H1 (cell line): ENCODE results near the gene MAML3. TPM values are rescaled to one million over a fixed set of nuclear protein-coding genes. Genes with fewer than 3 reads are reported as not detected.

ENCODE experiments used
- CTCF ChIA-PET: fragments of 300-600 bp; sonication (Branson Sonifier 250); formaldehyde crosslinking; loops from one replicate; lab custom pipeline; 2021; ENCODE audit not compliant: partially characterized antibody; lab: Charles Lee
- POLR2A ChIA-PET: fragments of 300-600 bp; sonication (Branson Sonifier 250); formaldehyde crosslinking; loops from one replicate; lab custom pipeline; 2021; ENCODE audit warnings: inconsistent platforms; ENCODE audit not compliant: partially characterized antibody; lab: Charles Lee
- DNase-seq, 2 experiments: peaks; one replicate each; pipeline versions ENCODE4 v3.0.0 to v3.0.0-alpha.2; 2010 to 2022; ENCODE audit warnings: low spot score in 2 of 2, low read depth in 1 of 2, mixed read lengths in 1 of 2
- FAIRE-seq: peaks from 2 replicates; lab custom pipeline; 2011; peaks lifted over from hg19 to GRCh38; lab: Jason Lieb, UNC
- H2AFZ ChIP-seq: 2 replicates; pipeline ENCODE4 v1.8.1; 2012; ENCODE audit warnings: low read length, inconsistent platforms
- H2AK5ac ChIP-seq: 2 replicates; pipeline ENCODE4 v1.6.1; 2013; ENCODE audit warnings: low read depth, low read length
- H2BK120ac ChIP-seq: replicated peaks from 2 replicates; pipeline ENCODE3; 2013; ENCODE audit warnings: low read depth, low read length, inconsistent platforms
- H2BK12ac ChIP-seq: 2 replicates; pipeline ENCODE4 v1.6.1; 2013; ENCODE audit warnings: low read depth, low read length
- H2BK15ac ChIP-seq: 2 replicates; pipeline ENCODE4 v1.6.1; 2013; ENCODE audit warnings: low read length
- H2BK20ac ChIP-seq: 2 replicates; pipeline ENCODE4 v1.6.1; 2013; ENCODE audit warnings: low read length
- H2BK5ac ChIP-seq: 2 replicates; pipeline ENCODE4 v1.6.1; 2013; ENCODE audit warnings: low read depth, low read length
- H3K14ac ChIP-seq: 2 replicates; pipeline ENCODE4 v1.6.1; 2013; ENCODE audit warnings: inconsistent platforms; ENCODE audit not compliant: insufficient read length
- H3K18ac ChIP-seq: 2 replicates; pipeline ENCODE4 v1.6.1; 2013; ENCODE audit warnings: low read length; ENCODE audit errors: extremely low read depth
- H3K23ac ChIP-seq: 2 replicates; pipeline ENCODE4 v1.6.1; 2013; ENCODE audit warnings: inconsistent platforms; ENCODE audit not compliant: insufficient read length
- H3K23me2 ChIP-seq: 2 replicates; pipeline ENCODE4 v1.6.1; 2013; ENCODE audit warnings: low read depth, low read length
- H3K27ac ChIP-seq: 2 replicates; pipeline ENCODE4 v1.6.1; 2011; ENCODE audit warnings: low read depth, low read length, inconsistent platforms
- H3K27me3 ChIP-seq, 4 experiments: replicated peaks in 1 of 4; 1 replicate in 1 of 4; 2 replicates in 3 of 4; pipeline versions ENCODE4 v1.6.1 to v1.8.1; 2011 to 2013; ENCODE audit warnings: low read length in 3 of 4, mild to moderate bottlenecking in 3 of 4, inconsistent platforms in 2 of 4, mixed read lengths in 2 of 4, moderate library complexity in 1 of 4; ENCODE audit not compliant: control insufficient read depth in 3 of 4, insufficient read depth in 3 of 4; ENCODE audit errors: extremely low read depth in 1 of 4
- H3K36me3 ChIP-seq, 4 experiments: 2 replicates each; pipeline versions ENCODE4 v1.6.1 to v1.8.1; 2011 to 2013; ENCODE audit warnings: mild to moderate bottlenecking in 4 of 4, low read length in 3 of 4, moderate library complexity in 2 of 4, control low read depth in 1 of 4, inconsistent platforms in 1 of 4; ENCODE audit not compliant: insufficient read depth in 4 of 4, control insufficient read depth in 2 of 4
- H3K4ac ChIP-seq: replicated peaks from 2 replicates; pipeline ENCODE3; 2013; ENCODE audit warnings: low read length, low read depth, mixed read lengths, inconsistent platforms; ENCODE audit not compliant: insufficient read length
- H3K4me1 ChIP-seq, 4 experiments: replicated peaks in 1 of 4; 1 replicate in 1 of 4; 2 replicates in 3 of 4; pipeline versions ENCODE4 v1.6.1 to v1.8.1; 2011 to 2013; ENCODE audit warnings: low read length in 3 of 4, inconsistent platforms in 2 of 4, mixed read lengths in 1 of 4; ENCODE audit not compliant: insufficient read depth in 4 of 4, control insufficient read depth in 3 of 4
- H3K4me2 ChIP-seq, 2 experiments: 2 replicates each; pipeline versions ENCODE4 v1.6.1 to v1.8.1; 2011 to 2013; ENCODE audit warnings: low read depth in 2 of 2, low read length in 2 of 2, control low read depth in 1 of 2, inconsistent platforms in 1 of 2, mild to moderate bottlenecking in 1 of 2; ENCODE audit not compliant: insufficient read depth in 1 of 2
- H3K4me3 ChIP-seq, 4 experiments: fragments of 200-600, 300-600 bp in 1 of 4; sonication (generic), shearing (Covaris generic), sonication (Bioruptor Twin) in 1 of 4; 2 replicates each; pipeline versions ENCODE4 v1.5.1 to v1.8.1; 2011 to 2016; ENCODE audit warnings: low read length in 4 of 4, low read depth in 3 of 4, control low read depth in 2 of 4, inconsistent platforms in 2 of 4, mild to moderate bottlenecking in 2 of 4, mixed read lengths in 1 of 4, moderate library complexity in 1 of 4; ENCODE audit not compliant: insufficient read depth in 2 of 4; ENCODE audit errors: extremely low read depth in 1 of 4
- H3K56ac ChIP-seq: replicated peaks from 2 replicates; pipeline ENCODE3; 2013; ENCODE audit warnings: low read depth, mild to moderate bottlenecking, mixed read lengths, low read length, inconsistent platforms; ENCODE audit not compliant: insufficient read length
- H3K79me1 ChIP-seq: 2 replicates; pipeline ENCODE4 v1.6.1; 2013; ENCODE audit warnings: low read depth, low read length, control low read depth
- H3K79me2 ChIP-seq, 2 experiments: 2 replicates each; pipeline versions ENCODE4 v1.6.1 to v1.8.1; 2012 to 2013; ENCODE audit warnings: low read length in 2 of 2, mild to moderate bottlenecking in 2 of 2, inconsistent platforms in 1 of 2; ENCODE audit not compliant: insufficient read depth in 2 of 2, control insufficient read depth in 1 of 2
- H3K9ac ChIP-seq, 4 experiments: replicated peaks in 1 of 4; 1 replicate in 1 of 4; 2 replicates in 3 of 4; pipeline versions ENCODE4 v1.6.1 to v1.8.1; 2011 to 2013; ENCODE audit warnings: low read depth in 3 of 4, low read length in 3 of 4, control low read depth in 2 of 4, mild to moderate bottlenecking in 2 of 4, moderate library complexity in 2 of 4, inconsistent platforms in 1 of 4; ENCODE audit errors: extremely low read depth in 1 of 4
- H3K9me3 ChIP-seq, 2 experiments: 2 replicates each; pipeline versions ENCODE4 v1.6.1 to v1.8.1; 2012 to 2013; ENCODE audit warnings: mild to moderate bottlenecking in 2 of 2, moderate library complexity in 2 of 2, control low read depth in 1 of 2, inconsistent platforms in 1 of 2, low read depth in 1 of 2, low read length in 1 of 2, mixed read lengths in 1 of 2; ENCODE audit not compliant: insufficient read depth in 2 of 2
- H4K20me1 ChIP-seq, 2 experiments: replicated peaks in 1 of 2; 2 replicates each; pipeline versions ENCODE3 to v1.8.1; 2011 to 2013; ENCODE audit warnings: inconsistent platforms in 2 of 2, low read length in 2 of 2, mild to moderate bottlenecking in 1 of 2; ENCODE audit not compliant: insufficient read depth in 2 of 2, control insufficient read depth in 1 of 2
- H4K5ac ChIP-seq: 2 replicates; pipeline ENCODE4 v1.6.1; 2013; ENCODE audit warnings: low read length, low read depth, mixed read lengths, inconsistent platforms; ENCODE audit not compliant: insufficient read length
- H4K8ac ChIP-seq: 2 replicates; pipeline ENCODE4 v1.8.0; 2013; ENCODE audit warnings: mild to moderate bottlenecking, moderate library complexity, low read length, inconsistent platforms; ENCODE audit not compliant: insufficient read depth; ENCODE audit errors: extremely low read depth
- H4K91ac ChIP-seq: replicated peaks from 2 replicates; pipeline ENCODE3; 2013; ENCODE audit warnings: low read length, mixed read lengths, inconsistent platforms; ENCODE audit not compliant: insufficient read length
- CBX5 ChIP-seq: fragments of 300-800, 300-1000 bp; sonication (generic); IDR thresholded peaks from 2 replicates; pipeline ENCODE4 v1.7.1; 2016; ENCODE audit warnings: antibody characterized with exemption, low read length, low read depth
- CTCF ChIP-seq, 3 experiments: IDR thresholded peaks; 1 replicate in 2 of 3; 2 replicates in 1 of 3; pipeline versions ENCODE4 v1.5.1 to v1.6.1; 2011; ENCODE audit warnings: low read length in 3 of 3, mild to moderate bottlenecking in 3 of 3, inconsistent platforms in 2 of 3, low read depth in 1 of 3, moderate library complexity in 1 of 3; ENCODE audit not compliant: insufficient read depth in 1 of 3; ENCODE audit errors: control extremely low read depth in 1 of 3
- GABPA ChIP-seq: IDR thresholded peaks from 2 replicates; pipeline ENCODE4 v1.6.1; 2011; ENCODE audit warnings: mild to moderate bottlenecking, low read length, moderate library complexity, borderline replicate concordance; ENCODE audit not compliant: insufficient read depth
- JUND ChIP-seq: IDR thresholded peaks from 2 replicates; pipeline ENCODE4 v1.6.1; 2011; ENCODE audit warnings: mild to moderate bottlenecking, improper control_type of control experiment, low read length
- KDM1A ChIP-seq: fragments of 200-600, 300-600 bp; sonication (generic); IDR thresholded peaks from 2 replicates; pipeline ENCODE4 v1.7.1; 2016; ENCODE audit warnings: mild to moderate bottlenecking, low read length, borderline replicate concordance
- KDM4A ChIP-seq: IDR thresholded peaks from one replicate; pipeline ENCODE4 v1.7.1; 2012; ENCODE audit warnings: low read depth, mild to moderate bottlenecking, moderate library complexity, low read length, inconsistent platforms; ENCODE audit not compliant: severe bottlenecking
- KDM5A ChIP-seq: fragments of 200-600 bp; IDR thresholded peaks from 2 replicates; pipeline ENCODE4 v1.7.1; 2012; ENCODE audit warnings: mild to moderate bottlenecking, low read length, inconsistent platforms, mixed read lengths
- WGBS, 2 experiments: shearing (Covaris generic) in 1 of 2; methylation state at CpG; one replicate each; pipeline versions ENCODE4 v1.1.6 to v1.1.7; 2013 to 2015; ENCODE audit warnings: low lambda C conversion rate in 2 of 2, mixed read lengths in 2 of 2, inconsistent platforms in 1 of 2, low coverage in 1 of 2, missing lambda C conversion rate in 1 of 2; ENCODE audit not compliant: insufficient replicate concordance in 2 of 2, insufficient coverage in 1 of 2, insufficient read length in 1 of 2; ENCODE audit errors: extremely low coverage in 1 of 2, missing lambda C conversion rate in 1 of 2; 5-methylcytosine and 5-hydroxymethylcytosine counted together
- polyA plus RNA-seq, 7 experiments: library from polyadenylated mRNA; depleted of rRNA in 3 of 7; stranded (reverse) in 5 of 7; unstranded in 2 of 7; fragments of >200 nt in 5 of 7; fragments of 200-250 nt in 2 of 7; gene quantifications; 1 replicate in 5 of 7; 2 replicates in 1 of 7; 4 replicates in 1 of 7; pipeline versions ENCODE4 v1.2.1 to v1.2.3, GENCODE V29; 2011 to 2013; ENCODE audit warnings: missing spikeins in 2 of 7, mixed read lengths in 2 of 7
- total RNA-seq: library from RNA; stranded (reverse); fragmentation: NEBNext Ultra II Directional; extraction: Animal tissue kit (Norgen Biotek cat#: 25700); gene quantifications from 2 replicates; pipeline ENCODE4 v1.2.1, GENCODE V29; 2021

The MAML3 gene
- total and polyA plus RNA-seq, 2 of the 8 experiments (the other 6 are each of a cell fraction or from before 2014, with no cell fraction given): 2.1 to 5.7 TPM

GRCh38 chr4:140080883-140081282 lies 73.1 kb downstream of the MAML3 start:
- no peaks in the 10 kb centered on the region for H4K20me1 ChIP-seq
- no peak overlapping the region for H3K56ac ChIP-seq
- H3K27ac ChIP-seq: no peak overlapping the region
- DNase-seq: no peak
- TF ChIP-seq JUND: no peak
- no peak for TF ChIP-seq KDM4A
- no peak for TF ChIP-seq CBX5
- TF ChIP-seq KDM5A: no peak
- no peak for TF ChIP-seq GABPA
- TF ChIP-seq CTCF (IDR thresholded peaks at IDR 0.05; ENCODE audit: control extremely low read depth in 1 of 3, insufficient read depth in 1 of 3, low read depth in 1 of 3, low read length in 3 of 3): no peak
- TF ChIP-seq KDM1A: no peak
- ChIA-PET CTCF (interaction anchor here (1.3 kb wide), 1 partner anchor 28 kb away, joined by 3 read pairs; no protein-coding TSS in a partner anchor), POLR2A (no interaction called here)
- no peaks in the 10 kb centered on the region for H3K79me1 ChIP-seq
- no peak overlapping the region for H2BK12ac ChIP-seq
- H2AFZ ChIP-seq: no peak overlapping the region
- no peak overlapping the region for H4K5ac ChIP-seq
- H3K4me3 ChIP-seq: no peak overlapping the region
- no peaks in the 10 kb centered on the region for H3K23me2 ChIP-seq
- H3K4ac ChIP-seq: no peak overlapping the region
- H4K91ac ChIP-seq: no peak overlapping the region
- no peak overlapping the region for H3K23ac ChIP-seq
- no peak overlapping the region for H2BK120ac ChIP-seq
- peaks cover 1 to 20% (median 12%) of the 10 kb centered on the region in 4 experiments; a peak in 5 of 7 replicates for H3K4me1 ChIP-seq
- H3K14ac ChIP-seq: no peak overlapping the region
- no peak overlapping the region for H3K9ac ChIP-seq
- no peaks in the 10 kb centered on the region for H3K27me3 ChIP-seq
- no peak overlapping the region for H4K8ac ChIP-seq
- H3K18ac ChIP-seq: no peak overlapping the region
- no peak overlapping the region for H2BK15ac ChIP-seq
- 85% methylated on average over 2 of the region's 2 CpGs; no CpG with 5 or more reads in 1 of the 2 experiments for WGBS, 2 experiments
- no peaks in the 10 kb centered on the region for H3K9me3 ChIP-seq
- H2BK5ac ChIP-seq: no peak overlapping the region
- no peak overlapping the region for H3K4me2 ChIP-seq
- H3K36me3 ChIP-seq: no peaks in the 10 kb centered on the region
- no peak overlapping the region for H2BK20ac ChIP-seq
- no peaks in the 10 kb centered on the region for H3K79me2 ChIP-seq
- FAIRE-seq: no peak
- no peak overlapping the region for H2AK5ac ChIP-seq
